HG02759 (cell line): ENCODE measurements around the gene C1QTNF3.
"Not testable (repeated sequence)": the region's sequence is repeated elsewhere in the genome, so short reads cannot be mapped to it uniquely, and the experiment has no call there.

ENCODE experiments used
- ATAC-seq: cut with Tn5 transposase; IDR thresholded peaks from one replicate; pipeline ENCODE4 v1.9.1; 2021; ENCODE audit warnings: mild to moderate bottlenecking, moderate library complexity; ENCODE audit not compliant: unreplicated experiment

The C1QTNF3 gene

DNA sequence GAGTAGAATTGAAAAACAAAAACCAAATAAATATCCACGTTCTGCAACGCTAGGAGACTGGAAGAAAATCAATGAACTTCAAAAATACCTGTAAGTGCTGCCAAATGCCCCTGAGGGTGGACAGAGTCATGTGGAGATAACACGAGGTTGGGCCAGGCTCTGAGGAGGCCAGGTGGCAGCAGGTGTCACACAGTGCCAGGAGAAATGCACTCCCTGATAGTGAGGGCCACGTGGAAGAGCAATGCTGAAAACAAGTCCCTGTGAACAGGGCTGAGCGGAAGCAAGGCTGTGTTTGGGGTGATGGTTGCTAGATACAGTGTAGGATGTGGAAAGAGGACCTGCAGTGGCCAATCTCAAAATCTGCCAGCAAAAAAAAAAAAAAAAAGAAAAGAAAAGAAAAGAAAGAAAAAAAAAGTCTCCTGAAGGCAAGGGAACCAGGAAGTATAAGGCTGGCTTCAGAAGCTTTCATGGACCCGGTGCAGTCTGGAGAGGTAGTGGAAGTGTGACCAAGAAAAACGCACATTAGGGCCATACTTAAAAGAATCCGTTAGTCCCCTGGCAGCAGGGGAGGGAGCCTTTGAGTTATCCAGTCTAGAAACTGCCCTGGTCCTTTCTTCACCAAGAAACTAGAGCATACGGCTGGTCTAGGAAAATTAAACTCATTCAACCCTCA is 16.8 kb downstream of the C1QTNF3 start:
- no peak for ATAC-seq

DNA sequence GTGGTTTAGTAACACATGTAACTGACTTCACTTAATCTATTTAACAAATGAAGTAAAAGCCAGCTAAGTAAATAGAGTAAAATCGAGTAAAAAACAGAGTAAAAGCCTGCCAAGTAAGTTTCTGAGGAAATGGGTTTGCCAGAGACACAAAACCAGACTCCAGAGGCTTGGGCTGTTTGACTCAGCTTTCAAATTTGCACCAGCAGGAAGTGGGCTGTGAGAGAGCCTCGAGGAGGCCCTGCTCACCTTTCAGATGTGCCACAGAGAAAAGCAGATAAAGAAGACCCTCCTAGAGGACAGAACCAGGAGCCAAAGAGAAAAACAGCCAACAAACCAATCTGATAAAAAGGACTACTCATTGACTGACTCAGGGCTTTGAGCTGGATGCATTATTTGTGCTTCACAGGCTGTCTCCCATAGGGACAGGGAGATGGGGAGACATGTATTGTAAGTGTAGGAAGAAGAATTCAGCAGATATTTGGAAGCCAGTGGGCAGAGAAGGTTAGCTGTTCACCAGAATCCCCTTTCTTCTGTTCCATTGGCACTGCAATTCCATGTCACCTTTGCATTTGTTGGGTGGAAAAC is 20.8 kb downstream of the C1QTNF3 start:
- peak; percentile 94 for ATAC-seq

DNA sequence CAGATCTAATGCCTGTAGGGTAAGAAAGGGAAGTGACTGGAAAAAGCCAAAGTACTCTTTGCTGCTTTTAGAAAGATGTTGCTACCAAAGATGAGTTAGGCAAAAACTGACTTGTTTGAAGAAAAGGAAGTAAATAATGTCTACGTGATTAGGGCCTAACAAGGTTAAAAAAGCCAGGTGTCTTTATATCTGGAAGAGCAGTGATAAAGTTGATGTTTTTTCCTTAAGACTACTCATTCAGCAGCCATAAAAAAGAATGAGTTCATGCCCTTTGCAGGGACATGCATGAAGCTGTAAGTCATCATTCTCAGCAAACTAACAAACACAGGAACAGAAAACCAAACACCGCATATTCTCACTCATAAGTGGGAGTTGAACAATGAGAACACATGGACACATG is 21.7 kb downstream of the C1QTNF3 start:
- no peak for ATAC-seq

DNA sequence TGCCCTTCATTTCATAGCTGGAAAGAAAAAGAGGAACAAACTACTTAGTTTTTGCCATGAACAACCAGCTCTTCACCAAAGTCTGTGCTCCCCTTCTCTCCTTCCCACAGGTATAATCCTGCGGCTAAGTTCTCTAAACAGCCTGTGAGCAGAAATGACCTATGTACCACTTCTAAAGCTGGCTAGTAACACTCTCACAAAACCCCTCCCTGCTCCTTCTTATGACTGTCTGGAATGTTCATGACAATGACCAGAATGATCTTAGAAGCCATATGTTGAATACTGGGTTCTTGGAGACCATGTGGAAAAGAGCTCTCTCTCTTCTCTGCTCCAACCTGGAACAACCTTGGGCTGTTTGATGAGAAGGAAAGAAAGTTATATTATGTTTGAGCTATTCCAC is 22.3 kb downstream of the C1QTNF3 start:
- ATAC-seq = no peak

DNA sequence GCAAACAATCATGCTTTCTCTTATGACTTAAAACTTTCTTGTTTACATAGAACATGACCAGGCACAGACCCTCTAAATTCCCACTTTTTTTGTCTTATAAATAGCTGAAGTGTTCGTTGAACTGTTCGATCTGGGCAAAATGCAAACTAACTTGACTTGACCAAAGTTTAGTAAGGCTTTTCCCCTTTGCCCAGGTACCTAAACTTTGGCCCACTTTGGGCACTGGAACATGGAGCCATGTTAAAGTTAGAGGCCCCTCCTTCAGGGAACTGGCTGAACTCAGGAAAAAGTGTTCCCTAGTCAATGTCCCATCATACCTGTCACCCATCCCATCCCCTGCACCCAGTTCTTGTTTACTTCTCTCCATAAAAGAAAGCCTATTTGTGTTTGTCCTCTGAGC is 25.8 kb downstream of the C1QTNF3 start:
- no peak for ATAC-seq

DNA sequence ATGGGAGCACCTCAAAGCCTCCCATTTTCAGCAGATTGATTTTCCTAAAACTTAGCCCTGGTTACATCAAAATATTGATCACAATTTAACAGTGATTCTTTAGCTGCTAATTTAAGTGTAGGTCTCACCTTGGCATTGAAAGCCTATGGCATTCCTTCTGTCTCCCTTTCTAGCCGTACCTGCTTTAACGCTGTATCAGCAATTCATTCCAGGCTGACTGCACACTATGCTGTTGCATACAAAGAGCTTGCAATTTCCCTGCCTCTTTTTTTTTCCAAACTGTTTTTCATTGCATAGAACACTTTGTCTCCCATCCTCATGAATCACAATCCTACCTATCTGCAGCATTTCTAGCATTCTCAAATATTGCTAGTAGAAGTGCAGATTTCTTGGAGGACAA is 26.3 kb downstream of the C1QTNF3 start:
- no peak for ATAC-seq

DNA sequence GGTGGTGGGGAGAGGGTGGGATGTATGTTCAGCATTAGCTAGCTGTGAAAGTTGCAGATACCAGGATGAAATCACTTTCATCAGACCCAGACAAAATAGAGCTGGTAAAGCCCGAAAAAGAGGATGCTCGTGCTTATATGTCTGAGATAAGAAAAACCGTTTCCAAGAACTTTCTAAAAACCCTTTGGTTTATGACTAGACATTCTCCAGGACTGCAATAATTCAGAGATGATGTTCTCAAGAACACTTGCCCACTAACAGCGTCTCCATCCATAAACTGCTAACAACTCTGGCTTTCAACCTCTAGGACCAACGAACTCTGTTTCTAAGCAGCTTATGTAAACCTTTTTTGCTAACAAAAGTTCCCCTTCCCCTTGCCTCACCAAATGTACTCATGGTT is 26.8 kb downstream of the C1QTNF3 start:
- no peak for ATAC-seq

DNA sequence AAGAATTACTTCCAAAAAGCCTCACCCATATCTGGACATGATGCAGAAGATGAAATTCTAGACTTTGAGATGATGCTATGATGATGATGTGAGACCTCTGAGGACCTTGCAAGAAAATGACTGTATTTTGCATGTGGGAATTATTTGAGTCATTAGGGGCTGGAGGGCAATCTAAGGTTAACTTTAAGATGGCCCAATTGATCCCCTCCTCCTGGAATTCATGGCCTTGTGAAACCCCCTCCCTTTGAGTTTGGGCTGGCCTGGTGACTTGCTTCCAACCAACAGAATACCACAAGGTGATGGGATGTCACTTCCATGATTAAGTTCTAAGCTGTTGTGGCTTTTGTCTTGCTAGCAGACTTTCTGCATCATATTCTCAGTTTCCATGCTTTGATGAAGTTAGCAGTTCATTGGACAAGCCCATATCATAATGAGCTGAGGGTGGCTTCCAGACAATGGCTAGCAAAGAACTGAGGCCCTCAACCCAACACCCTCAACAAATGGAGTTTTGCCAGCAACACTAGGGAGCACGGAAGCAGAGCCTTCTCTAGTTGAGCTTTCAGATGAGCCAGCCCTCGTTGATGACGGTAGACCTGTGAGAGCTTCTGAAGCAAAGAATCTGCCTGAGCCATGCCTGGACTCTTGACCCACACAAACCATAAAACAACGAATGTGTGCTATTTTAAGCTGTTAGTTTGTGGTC is 27.7 kb downstream of the C1QTNF3 start:
- ATAC-seq = no peak

DNA sequence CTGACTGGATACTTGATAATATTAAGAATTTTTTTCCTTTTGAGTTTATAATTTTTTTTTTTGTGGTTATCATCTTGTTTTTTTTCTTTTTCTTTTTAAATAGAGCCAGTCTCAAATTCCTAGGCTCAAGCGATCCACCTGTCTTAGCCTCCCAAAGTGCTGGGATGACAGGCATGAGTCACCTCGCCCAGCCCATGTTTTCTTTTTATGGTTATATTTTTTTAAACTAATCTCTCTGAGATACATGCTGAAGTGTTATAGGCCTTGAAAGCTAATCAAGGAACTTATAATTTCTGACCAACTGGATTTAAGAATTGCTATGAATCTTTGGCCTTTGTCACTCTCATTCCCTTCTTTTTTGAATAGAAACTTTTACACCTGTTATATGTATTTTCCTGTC is 28.4 kb downstream of the C1QTNF3 start:
- ATAC-seq = no peak

DNA sequence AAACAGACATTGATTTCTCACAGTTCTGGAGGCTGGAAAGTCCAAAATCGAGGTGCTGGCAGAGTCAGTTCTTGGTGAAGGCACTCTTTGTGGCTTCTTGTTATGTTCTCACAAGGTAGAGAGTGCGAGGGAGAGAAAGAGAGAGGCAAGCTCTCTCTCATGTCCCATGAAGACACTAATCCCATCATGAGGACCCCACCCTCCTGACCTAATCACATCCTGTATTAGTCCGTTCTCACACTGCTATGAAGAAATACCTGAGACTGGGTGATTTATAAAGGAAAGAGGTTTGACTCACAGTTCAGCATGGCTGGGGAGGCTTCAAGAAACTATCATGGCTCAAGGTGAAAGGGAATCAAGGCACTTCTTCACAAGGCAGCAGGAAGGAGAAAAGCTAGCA is 29.5 kb downstream of the C1QTNF3 start:
- no peak for ATAC-seq

DNA sequence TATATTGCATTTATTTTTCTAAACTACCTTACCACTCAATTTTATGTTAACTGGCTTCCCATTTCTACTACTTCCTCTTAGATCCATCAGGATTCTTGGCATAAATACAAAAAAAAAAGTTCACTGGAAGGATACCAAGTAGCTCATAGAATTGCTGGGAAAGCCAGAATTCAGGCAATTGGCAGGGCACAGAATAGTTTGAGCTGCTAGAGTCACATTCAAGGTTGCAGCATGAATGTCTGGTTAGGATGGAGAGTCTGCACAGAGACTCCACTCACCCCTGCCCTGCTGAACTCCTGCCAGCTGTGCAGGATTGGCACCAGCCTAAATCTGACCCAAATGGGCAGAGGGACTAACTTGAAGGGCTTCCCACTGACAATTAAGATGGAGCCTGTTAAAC is 30.2 kb downstream of the C1QTNF3 start:
- ATAC-seq = no peak

DNA sequence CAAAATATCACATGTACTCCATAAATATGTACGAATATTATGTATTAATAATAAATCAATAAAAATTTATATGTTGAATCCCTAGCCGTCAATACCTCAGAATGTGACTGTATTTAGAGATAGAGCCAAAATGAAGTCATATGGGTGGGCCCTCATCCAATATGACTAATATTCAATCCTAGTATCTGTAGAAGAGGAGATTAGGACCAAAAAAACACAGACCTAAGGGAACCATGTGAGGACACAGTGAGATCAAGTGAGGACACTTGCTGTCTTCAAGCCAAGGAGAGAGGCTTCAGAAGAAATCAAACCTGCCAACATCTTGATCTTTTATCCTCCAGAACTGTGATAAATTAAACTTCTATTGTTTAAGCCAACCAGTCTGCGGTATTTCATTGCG is 31.5 kb downstream of the C1QTNF3 start:
- ATAC-seq = no peak

DNA sequence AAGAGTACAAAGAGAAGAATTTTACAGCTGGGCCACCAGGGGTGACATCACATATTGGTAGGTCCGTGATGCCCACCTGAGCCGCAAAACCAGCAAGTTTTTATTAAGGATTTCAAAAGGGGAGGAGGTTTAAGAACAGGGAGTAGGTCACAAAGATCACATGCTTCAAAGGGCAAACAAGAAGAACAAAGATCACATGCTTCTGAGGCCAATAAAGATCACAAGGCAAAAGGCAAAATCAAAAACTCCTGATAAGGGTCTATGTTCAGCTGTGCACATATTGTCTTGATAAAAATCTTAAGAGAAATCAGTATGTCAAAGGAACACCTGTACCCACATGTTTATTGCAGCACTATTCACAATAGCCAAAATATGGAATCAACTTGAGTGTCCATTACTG is 32.9 kb downstream of the C1QTNF3 start:
- not testable (repeated sequence) for ATAC-seq

DNA sequence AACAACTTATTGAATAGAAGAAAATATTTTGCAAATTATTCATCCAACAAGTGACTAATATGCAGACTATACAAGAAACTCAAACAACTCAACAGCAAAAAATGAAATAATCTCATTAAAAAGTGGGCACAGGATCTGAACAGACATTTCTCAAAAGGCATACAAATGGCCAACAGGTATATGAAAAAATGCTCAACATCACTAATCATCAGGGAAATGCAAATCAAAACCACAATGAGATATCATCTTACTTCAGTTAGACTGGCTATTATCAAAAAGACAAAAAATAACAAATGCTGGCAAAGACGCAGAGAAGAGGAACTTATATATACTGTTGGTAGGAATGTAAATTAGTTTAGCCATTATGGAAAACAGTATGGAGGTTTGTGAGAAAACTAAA is 33.4 kb downstream of the C1QTNF3 start:
- ATAC-seq = no peak

DNA sequence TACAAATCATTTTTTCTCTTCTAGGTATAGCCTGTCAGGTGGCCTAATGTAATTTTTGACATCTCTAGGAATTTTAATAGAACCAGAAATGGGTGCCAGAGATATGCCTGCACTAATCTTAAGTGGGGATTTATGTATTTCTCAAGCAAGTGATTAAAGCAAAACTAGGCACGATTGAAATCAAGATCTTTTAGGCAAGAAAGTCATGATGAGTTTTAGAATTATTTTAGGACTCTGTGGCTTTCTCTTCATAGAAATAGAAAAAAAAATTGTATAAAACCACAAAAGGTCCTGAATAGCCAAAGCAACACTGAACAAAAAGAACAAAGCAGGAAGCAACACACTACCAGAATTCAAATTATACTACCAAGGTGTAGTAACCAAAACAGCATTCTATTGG is 34.2 kb downstream of the C1QTNF3 start:
- ATAC-seq = no peak

DNA sequence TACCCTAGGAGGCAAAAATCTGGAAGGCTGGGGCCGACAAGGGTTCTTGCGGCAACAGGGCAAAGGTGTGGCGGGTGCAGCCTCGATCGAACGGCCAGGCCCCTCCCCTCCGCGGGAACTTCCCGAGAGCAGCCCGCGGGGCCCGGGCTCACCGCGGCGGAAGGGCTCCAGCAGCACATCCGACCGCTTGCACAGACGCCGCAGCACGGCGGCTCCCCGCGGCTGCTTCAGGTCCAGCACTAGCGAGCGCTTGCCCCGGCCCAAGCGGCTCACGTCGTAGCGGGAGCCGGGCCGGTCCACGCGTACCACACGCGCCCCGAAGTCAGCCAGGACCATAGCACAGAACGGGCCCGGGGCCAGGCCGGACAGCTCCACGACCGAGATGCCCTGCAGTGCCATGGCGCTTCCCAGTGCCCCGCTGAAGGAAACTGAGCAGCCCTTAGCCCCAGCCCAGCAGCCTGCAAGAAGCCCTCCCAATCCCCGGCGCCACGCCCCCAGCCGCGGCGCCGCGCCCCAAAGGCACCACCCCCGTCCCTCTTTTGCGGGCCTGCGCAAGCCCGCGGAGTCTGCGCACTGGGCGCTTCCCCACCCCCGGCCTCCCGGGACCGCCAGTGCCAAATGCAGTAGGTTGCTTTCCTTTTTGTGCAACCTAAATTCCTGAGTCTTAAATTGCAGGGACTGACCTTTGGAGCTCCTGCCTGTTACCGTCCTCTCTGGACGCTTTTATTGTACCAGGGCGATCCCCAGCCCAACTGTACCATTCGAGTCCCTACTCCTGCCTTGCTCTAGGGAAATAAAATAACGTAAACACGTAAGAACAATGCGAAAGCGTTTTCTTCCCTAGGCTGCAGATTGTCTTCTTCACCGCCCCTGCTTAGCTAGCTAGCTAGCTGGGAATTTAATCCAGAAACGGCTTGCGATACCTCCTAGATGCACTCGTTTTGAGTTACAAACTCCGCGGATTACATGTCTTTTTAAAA is 35.1 kb downstream of the C1QTNF3 start, which contains the start of gene AMACR:
Gene AMACR, minus strand, starts transcription at position 430 of the 980 bp plus-strand sequence. Its CDS starts 31 bp downstream, at position 399.
- peak; percentile 89 for ATAC-seq

DNA sequence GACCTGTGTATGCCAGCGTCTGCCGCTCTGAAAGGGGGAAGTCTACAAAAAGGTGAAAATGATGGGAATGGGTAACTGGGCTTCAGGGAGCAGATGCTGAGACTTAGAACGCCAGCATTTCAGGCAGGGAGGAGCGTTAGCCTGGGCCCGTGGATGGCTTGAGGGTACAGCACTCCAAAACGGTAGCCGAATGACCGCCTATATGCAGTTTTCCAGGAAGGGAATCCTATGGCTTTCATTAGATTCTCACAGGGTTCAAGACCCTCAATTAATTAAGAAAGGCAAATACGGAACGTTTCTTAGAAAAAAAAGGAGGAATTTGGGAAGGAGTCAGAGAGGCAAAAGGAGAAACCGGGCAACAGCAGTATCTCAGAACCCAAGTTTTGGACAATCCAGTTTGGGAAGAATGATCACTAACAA is 35.8 kb downstream of the C1QTNF3 start:
- no peak for ATAC-seq

DNA sequence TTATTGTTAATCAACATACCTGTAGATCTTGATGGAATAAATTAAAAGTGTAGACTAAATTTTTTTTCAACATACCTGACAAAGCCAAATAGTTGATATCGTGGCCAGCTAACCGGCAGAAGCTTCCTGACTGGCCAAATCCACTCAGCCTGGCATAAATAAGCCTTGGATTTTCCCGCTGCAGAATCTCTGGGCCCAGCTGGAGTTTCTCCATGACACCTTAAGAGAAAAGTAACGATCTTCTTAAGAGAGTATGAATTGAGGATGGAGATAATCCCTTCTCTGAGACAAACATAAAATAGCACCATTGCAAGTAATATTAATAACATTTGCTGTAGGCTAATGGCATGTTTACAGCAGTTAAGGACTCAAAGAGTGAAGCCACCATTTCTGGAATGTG is 37.3 kb downstream of the C1QTNF3 start:
- no peak for ATAC-seq

DNA sequence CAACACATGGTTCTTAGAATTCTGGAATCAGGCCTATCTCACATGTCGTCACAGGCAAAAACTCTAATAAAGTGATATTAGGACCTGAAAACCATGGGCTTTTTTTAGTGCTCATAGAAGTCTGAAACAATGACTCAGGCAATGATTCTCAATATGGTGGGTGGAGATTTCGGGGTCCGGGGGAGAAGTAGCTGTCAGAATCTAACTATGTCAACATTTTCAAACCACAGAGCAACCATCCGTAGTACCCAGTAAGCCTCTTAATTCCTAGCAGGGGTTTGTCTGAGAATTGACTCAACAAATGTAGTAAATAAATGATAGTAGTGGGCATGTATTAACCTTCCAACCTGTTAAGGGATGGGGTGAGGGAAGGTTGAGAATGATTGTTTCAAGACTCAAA is 37.8 kb downstream of the C1QTNF3 start:
- no peak for ATAC-seq

DNA sequence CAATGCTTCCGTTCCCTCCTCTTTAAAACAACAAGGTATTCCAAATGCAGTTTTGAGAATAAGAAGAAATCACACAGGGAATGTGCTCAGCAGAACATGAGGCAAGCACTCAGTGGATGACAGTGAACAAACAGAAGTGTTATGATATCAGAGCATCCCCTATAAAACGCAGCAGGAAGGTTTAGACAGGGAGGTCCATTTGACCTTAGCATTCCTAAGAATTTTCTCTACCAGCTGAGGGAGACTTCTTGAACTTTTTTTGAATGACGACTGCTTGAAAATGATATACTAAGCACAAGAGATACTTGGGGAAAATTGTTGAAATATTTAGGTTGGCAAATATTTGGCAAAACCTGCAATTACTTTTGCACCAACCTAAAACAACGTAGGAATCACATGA is 39.1 kb downstream of the C1QTNF3 start:
- no peak for ATAC-seq
